HCEC 1CT (cell line): ENCODE results near the gene FRG2B.
"Not testable (repeated sequence)": the region's sequence is repeated elsewhere in the genome, so short reads cannot be mapped to it uniquely, and the experiment has no call there.

Experiments used
- DNase-seq: peaks from one replicate; pipeline ENCODE4 v3.0.0-alpha.2; 2017

The FRG2B gene

DNA sequence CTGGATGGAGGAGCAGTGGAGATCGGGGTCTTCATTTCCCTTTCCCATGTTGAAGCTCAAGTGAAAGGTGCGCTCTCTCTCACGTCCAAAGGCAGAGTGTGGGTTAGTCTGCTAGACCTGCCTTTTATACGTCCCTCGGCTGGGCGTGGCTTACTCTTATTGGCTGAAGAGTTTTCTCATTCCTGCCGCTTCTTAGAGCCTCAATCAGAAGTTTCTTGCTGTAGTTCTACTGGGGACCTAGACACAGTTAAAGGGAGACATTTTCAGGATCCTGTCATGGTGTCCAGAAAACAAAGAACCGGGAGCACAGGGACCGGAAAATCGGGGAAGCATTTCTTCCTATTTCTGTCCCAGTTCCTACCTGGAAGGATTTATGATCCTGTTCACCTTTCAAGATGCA, at the start of gene FRG2B:
TSS of gene FRG2B (minus strand) at position 101 of the 400 bp plus-strand sequence. CDS start at position 48, 53 bp downstream.
- DNase-seq: not testable (repeated sequence)

GRCh38 chr10:133667446-133667845, 40.9 kb upstream of the FRG2B start:
- DNase-seq: not testable (repeated sequence)

DNA sequence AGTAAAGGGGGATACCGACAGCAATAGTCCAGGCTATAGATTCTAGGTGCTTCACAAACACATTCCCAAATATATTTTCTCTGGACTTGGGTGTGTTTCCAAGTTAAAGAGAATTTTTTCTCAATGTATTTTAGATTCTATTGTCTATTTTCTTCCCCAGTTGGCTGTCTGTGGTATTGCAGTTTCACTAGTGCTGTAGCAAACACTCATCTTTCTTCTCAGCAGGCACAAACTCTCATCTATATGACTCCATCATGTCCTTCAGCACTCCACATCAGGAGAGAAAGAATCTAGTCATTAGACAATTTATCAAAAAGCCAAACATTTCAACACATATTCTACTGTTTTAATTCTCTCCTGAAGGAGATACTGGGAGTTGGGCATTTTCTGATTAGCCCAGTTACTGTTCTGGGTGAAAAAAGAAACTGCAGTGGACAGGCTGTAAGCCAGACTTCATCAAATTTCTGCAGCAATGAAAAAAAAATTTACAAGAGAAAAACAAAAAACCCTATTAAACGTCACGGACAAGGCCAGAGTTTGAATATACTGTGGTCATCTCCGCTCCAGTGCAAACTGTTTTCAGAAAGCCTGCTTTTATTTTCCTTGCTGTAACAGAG, 37.1 kb upstream of the FRG2B start:
- not testable (repeated sequence) for DNase-seq

GRCh38 chr10:133661122-133661521, 34.5 kb upstream of the FRG2B start:
- not testable (repeated sequence) for DNase-seq

GRCh38 chr10:133660516-133660915, 33.9 kb upstream of the FRG2B start:
- not testable (repeated sequence) for DNase-seq

GRCh38 chr10:133657276-133657675, 30.7 kb upstream of the FRG2B start:
- DNase-seq: not testable (repeated sequence)

DNA sequence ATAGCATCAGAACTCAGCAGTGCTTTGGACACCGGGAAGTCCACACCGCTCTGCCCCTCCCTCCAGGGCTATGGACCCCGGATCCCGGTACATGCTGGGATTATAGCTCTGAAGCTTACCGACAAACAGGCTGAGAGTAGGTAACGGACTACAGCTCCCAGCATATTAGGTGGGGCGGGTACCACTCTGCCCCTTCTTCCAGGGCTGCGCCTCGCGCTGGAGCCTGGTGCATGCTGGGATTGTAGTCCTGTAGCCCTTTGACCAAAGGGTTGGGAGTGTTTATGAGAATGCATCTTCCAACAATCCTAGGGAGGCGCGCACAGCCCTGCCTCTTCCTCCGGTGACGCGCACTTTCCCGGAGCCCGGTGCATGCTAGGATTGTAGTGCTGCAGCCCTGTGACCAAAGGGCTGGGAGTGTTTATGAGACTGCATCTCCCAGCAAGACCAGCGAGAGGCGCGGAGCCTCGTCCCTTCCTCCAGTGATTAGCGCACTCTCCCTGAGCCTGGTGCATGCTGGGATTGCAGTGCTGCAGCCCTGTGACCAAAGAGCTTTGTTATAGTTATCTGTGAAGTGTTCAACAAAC, 22.4 kb upstream of the FRG2B start:
- DNase-seq: not testable (repeated sequence)

DNA sequence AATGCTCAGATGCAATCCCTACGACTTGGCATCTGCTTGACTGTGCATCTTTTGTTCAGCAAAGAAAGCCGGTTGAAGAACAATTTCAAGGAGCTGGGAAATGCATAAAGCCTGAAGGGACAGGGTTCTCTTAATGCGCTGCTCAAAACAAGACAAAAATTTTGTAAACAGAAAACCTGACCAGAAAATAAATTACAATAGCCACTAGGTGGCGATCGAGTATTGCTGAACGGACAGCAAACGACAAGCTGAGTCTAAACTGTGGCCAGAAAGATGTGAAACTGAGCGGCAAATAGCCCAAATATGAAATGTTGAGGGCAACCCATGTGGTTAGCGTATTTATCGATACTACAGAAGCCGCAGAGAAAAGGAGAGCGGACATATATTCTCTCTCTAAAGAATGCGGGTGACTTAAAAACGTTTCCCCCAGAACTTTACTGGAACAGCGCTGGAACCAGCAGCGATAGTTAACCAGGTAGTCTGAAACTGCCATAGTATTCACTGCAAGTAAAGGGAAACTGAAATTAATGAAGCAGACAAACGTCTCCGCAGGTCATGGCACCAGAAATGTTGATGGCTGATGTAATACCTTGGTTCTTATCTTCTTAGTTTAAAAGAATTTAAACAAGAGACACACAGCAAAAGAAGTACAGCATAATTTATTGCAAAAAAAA, 20.6 kb upstream of the FRG2B start:
- DNase-seq: not testable (repeated sequence)

GRCh38 chr10:133637846-133638235, 11.2 kb upstream of the FRG2B start:
- DNase-seq: not testable (repeated sequence)

DNA sequence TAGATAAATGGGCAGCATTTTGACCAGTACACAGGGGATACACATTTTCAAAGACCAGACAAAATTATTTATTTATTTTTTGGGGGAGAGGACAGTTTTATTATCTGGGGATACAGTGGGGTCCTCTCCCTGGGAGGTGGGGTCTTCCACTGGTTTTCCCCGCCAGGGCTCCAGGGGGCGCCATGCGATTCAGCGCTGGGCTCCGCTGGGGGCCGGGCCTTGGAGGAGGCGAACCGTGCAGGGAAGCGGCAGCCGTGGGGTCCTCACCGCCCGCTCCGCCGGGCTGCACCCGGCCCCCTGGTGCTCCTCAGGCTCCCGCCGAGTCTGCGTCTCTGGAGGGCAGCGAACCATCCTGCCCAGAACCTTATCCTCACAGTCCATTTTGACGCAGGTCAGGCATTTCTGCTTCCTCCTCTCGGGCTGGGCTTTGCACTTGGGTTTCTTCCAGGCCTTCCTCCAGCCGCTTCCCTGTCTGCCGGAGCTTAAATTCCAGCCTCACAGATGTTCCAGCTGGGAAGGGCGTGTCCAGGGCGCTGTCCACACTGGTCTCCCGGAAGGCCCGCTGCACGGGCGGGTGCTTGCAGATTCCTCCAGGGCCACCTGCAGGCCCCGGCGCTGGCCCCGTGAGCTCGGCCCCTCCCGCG, 10.7 kb upstream of the FRG2B start:
- DNase-seq: not testable (repeated sequence)

DNA sequence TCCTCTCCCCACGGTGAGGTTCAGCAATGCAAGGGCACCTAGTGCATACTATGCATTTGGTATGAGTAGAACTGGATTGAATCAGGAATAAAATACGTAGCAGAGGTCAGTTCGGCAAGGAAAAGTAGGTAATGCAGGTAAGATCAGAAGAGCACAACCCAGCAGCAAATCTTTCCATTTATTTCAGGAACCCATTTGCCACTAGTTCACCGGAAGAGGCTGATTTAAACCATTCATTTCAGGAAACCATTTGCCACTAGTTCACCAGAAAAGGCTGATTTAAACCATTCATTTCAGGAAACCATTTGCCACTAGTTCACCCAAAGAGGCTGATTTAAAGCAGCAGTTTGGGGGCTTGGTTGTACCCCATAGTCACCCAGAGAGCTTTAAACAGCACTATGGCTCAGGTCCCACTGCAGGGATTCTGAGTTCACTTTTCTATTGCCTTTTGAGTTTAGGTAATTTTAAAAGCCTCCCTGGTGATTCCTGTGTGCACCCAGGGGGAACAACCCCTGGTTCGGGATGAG, 4.2 kb upstream of the FRG2B start:
- not testable (repeated sequence) for DNase-seq

- not testable (repeated sequence) for DNase-seq
Measured at GRCh38 chr10:133622544-133622943, 4.1 kb downstream of the FRG2B start.

- no peak for DNase-seq
Measured at GRCh38 chr10:133618851-133619250, 7.7 kb downstream of the FRG2B start.

DNA sequence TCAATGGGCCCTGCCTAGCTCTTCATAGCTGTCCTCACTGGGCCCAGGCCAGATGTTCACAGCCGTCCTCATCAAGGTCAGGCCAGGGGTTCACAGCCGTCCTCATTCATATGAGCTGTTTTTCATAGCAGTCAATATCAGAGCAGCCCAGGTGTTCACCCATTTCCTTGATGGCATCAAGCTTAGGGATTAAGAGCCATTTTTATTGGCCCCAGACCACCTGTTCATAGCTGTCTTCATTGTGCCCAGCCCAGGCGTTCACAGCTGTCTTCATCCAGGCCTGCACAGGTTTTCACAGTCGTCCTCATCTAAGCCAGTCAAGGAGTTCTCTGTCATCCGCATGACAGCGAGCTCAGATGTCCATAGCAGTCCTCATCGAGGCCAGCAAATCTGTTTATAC, 9.4 kb downstream of the FRG2B start:
- DNase-seq: no peak

- no peak for DNase-seq
Measured at GRCh38 chr10:133616371-133617130, 10.0 kb downstream of the FRG2B start.

- no peak for DNase-seq
Measured at GRCh38 chr10:133614830-133615580, 11.6 kb downstream of the FRG2B start.

DNA sequence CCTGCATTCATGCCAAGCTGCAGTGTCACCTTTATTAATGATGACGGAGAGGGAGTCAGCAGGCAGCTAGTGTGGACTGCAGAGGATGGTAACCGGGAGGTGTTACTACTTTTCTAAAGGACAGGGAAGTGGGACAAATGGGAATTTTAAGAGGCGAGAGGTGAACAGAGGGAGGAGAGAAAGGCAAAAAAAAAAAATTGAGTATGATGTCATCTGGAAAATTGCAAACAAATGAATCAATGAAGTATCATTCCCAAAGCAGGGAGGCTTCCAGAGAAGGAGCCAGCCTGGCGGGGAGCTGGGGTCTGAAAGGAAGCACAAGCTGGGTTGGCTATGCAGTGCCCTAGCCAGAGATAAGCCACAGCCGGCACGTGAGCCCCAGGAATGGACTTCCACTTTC, 12.9 kb downstream of the FRG2B start:
- no peak for DNase-seq

DNA sequence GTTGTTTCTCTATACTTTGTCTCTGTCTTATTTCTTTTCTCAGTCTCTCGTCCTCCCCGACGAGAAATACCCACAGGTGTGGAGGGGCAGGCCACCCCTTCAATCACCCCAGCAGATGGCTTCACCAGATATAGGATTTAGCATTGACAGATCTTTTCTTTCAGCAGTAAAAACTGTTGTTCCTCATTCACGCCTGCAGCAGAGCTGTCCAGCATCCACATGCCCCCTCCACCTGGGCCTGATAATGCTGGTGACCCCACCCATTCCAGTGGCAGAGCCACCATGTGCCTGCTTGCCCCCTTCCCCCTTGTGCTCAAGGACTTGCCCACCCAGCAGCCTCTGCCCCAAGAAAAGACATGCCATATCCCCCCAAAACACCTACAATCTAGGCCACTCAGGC, 15.5 kb downstream of the FRG2B start:
- DNase-seq: no peak

- DNase-seq: peak; percentile 26
Measured at GRCh38 chr10:133608855-133609254, 17.7 kb downstream of the FRG2B start.

DNA sequence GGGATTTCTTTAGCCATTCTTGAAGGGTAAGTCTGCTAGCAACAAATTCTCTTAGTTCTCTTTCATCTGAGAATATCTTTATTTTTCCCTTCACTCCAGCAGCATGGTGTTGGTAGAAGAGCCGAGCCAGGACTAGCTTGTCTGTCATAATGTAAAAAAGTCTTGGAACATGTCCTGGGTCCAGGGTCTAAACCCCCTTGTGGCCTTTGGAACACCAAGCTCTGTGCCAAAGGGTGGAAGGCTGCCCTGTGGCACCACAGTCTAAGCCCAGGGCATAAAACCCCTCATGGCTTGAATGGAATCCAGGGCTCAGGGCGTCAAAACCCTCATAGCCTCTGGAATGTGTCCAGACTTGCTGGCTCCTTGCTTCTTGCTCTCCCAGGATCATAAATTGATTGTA, 23.2 kb downstream of the FRG2B start:
- DNase-seq: not testable (repeated sequence)

- DNase-seq: no peak
Measured at GRCh38 chr10:133600657-133601056, 25.9 kb downstream of the FRG2B start.

- DNase-seq: not testable (repeated sequence)
Measured at GRCh38 chr10:133599869-133600268, 26.7 kb downstream of the FRG2B start.
